NCI-H146 treated with DMSO at 0.1 percent for 48 hours (cell line): Measurements from ENCODE around the gene FCHSD2.
A peak's percentile ranks its signal among the peaks of the same experiment; 100 is the strongest.
"Not testable (repeated sequence)": the region's sequence is repeated elsewhere in the genome, so short reads cannot be mapped to it uniquely, and the experiment has no call there.

Source experiments
- DNase-seq: peaks from one replicate; lab custom pipeline; 2025; ENCODE audit not compliant: unreplicated experiment; lab: John Stamatoyannopoulos, UW

Gene FCHSD2

GRCh38 chr11:72826191-72826941 is 315.8 kb downstream of the FCHSD2 start:
- no peak for DNase-seq

DNA sequence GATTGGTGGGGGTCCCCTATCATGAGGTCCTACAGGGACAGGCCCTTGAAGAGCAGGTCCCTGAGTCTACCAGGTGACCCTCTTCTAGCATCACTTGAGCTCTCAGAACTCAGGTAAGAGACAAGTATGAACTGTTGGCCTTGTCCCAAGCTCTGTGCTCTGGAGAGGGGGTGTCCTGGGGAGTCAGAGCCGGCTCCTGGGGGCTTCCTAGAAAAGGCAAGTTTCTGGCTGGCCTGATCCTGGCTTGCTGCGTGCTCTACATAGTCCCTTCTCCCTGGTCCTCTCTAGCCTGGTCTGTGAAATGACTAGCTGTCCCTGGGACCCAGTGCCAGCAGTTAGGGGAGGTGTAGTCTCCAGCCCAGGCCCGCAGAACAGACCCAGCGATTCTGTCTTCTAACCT is 316.5 kb downstream of the FCHSD2 start:
- no peak for DNase-seq

- no peak for DNase-seq
Measured at GRCh38 chr11:72824811-72825505, 317.2 kb downstream of the FCHSD2 start.

DNA sequence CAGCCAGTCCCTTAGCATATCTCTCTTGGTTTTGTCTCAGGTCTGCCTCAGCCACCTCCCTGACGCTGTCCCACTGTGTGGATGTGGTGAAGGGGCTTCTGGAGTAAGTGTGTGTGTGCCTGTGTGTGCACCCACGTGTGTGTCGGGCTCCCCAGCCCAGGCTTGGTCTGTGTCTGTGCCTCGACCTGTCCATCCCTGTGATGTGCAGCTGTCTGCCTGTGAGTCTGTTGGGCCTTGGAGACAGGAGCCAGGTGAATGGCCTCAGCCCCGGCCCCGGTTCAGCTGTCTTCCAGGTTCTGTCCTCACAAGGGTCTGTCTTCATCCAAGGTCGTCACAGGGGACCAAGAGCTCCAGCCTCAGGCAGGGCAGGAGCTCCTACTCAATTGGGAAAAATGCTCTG is 318.1 kb downstream of the FCHSD2 start:
- no peak for DNase-seq

DNA sequence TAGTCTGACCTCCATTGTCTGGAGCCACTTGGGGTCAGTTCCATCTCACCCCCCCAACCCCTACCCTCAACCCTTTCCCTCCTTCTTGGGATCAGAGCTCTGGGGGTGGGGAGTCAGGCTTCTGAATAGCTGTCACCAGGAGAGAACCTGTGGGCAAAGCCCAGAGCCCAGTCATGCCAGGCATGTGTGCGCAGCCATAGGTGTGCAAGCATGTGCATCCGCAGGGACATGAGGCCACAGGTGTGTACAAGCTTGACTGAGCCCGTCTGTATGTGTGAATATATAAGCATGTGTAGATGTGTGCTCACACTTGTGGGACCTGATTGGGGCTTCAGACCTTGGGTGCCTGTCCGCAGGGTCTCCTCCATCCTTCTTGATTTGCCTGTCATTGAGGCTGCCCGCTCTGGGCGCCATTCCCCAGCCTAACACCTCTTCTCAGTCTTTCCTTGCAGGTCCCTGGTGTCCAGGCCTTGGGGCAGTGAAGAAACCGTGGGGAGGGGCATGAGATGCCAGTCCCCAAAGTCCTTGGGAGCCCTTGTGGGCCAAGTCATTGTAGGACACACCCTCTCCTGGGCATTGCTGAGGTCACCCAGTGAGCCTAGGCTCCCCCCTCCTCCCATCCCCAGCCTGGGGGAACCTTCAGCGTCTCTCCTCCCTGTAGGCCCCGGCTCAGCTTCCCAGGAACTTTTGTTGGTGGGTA is 318.9 kb downstream of the FCHSD2 start:
- no peak for DNase-seq

DNA sequence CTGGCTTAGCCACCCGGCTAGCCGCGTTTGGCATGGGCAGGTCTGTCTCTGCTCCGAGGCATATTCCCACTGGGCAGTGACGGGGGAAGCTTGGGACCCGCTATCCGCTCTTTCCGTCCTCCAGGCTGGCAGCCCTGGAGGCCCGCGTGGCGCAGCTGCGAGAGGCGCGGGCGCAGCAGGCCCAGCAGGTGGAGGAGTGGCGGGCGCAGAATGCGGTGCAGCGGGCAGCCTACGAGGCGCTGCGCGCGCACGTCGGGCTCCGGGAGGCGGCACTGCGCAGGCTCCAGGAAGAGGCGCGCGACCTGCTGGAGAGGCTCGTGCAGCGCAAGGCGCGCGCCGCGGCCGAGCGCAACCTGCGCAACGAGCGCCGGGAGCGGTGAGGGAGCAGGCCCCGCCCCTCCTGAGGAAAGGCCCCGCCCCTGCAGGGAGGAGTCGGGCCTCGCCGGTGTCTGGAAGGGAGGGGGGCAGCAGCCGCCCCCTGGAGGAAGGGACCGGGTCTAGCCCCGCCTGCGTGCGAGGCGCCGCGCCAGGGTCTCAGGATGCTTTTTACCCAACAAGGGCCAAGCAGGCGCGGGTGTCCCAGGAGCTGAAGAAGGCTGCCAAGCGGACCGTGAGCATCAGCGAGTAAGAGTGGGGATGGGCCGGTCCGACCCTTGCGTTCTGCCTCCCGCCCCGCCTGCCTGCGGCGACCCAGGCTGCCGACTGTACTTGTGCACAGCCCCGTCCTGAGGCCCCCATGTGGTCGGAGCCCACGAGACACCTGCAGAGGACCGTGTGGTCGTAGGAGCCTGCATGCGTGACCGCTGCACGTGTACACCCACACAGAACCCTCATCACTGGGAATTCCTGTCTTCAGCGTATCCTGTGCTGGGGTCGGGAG is 320.0 kb downstream of the FCHSD2 start:
- DNase-seq: peak; percentile 84

DNA sequence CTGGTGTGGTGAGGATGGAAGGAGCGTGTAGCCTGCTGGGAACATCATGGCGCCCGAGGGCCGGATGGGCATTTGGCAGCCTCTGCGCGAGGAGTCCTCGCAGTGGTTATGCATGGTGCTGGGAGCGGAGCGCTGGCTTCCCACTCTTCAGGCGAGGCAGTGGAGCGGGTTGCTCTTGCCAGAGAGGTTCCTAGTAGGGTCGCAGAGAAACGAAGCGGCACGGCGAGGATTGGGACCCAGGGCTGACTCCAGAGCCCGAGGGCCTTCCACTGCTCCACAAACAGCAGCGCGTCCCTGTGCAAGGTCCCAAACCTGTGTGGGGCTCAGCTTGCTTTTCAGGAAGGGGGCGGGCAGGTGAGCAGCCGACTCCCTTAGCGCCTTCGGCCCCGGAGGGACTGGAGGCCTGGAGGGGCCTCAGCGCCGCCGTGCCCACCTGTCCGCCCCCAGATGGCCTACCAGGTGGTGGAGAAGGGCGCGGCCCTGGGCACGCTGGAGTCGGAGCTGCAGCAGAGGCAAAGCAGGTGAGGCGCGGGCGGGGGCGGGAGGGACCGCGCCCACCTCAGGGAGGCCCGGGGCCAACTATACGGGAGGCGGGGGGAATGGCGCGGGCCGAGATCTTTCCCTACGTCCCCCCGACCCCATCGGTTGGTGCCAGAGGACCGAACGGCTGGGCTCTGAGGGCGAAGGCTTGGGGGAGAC is 320.7 kb downstream of the FCHSD2 start:
- DNase-seq: peak; percentile 35

DNA sequence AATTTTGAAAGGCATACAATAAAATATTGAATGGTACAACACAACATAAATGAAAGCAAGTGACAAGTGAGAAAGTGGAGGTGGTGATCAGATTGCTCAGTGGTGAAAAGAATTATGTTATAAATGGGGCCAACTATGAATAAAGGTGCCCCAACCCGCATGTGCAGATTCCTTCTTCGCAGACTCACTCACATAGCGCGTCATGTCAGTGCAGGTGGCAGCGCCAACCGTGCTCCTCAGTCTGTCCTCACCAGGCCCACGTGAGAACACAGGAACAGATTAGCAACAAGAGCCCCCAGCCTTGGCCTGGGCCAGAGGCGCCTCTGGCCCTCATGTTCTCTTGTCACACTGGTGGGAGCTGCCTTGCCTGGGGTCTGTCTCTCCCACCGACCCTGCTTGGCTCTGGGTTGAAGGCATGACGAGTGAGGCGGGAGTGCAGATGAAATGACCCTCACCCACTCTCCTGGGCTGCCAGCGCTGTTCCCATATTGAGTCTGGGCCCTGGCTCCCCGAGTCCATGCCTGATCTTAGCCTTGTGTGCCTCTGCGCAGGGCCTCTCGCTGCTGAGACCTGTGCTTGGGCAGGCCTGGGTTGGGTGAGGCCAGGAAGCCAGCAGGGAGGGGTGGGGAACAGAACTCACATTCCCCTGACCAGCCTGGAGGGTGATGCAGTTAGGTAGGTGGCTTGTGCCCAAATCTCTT is 321.5 kb downstream of the FCHSD2 start:
- no peak for DNase-seq

- no peak for DNase-seq
Measured at GRCh38 chr11:72818971-72819370, 323.1 kb downstream of the FCHSD2 start.

DNA sequence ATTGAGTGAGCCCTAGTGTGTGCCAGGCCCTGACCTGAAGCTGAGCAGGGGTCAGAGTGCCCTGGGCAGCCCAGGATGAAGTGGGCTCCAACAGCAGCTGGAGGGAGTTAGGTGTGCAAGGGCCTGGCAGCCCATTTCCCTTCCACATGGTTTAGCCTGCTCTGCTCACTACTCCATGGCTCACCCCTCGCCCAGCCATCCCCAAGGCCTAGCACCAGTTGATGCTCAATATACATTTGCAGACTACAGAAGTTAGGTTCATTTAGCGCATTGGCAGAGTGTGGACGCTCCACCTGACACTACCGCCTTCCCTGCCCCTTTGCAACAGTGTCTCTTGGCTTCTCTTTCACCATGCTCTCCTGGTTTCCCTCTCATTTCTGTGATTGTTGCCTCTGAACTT is 324.2 kb downstream of the FCHSD2 start:
- DNase-seq: no peak

GRCh38 chr11:72816404-72816990 is 325.6 kb downstream of the FCHSD2 start:
- DNase-seq: no peak

GRCh38 chr11:72815110-72815618 is 327.0 kb downstream of the FCHSD2 start:
- peak; percentile 35 for DNase-seq

- DNase-seq: peak; percentile 59
Measured at GRCh38 chr11:72814286-72815109, 327.6 kb downstream of the FCHSD2 start, which contains the start of gene ATG16L2. ATG16L2 (plus strand) TSS chr11:72814411; CDS start chr11:72814446, 35 bp downstream.

- DNase-seq: peak; percentile 61
Measured at GRCh38 chr11:72813740-72814285, 328.3 kb downstream of the FCHSD2 start.

GRCh38 chr11:72812967-72813739 is 329.0 kb downstream of the FCHSD2 start:
- peak; percentile 50 for DNase-seq

DNA sequence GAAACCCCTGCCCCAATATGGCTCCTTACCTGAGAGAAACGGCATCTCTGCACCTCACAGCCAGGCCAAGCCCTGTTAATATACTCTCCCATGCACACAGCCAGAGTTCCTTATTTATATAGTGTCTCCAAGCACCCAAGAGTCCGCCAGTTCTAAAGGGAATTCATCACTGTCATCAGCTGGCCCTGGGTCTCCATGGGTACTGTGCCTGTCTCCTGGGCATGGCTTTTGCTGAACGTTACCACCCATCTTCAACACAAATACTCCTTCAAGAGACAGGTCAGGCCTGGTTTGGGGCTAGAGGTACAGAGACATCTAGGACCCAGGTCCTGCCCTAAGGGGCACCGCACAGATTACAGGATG is 329.5 kb downstream of the FCHSD2 start:
- peak; percentile 54 for DNase-seq

- DNase-seq: not testable (repeated sequence)
Measured at GRCh38 chr11:72811686-72812085, 330.4 kb downstream of the FCHSD2 start.
